Measurements from ENCODE around the gene KCNJ11.
"Not testable (repeated sequence)": the region's sequence is repeated elsewhere in the genome, so short reads cannot be mapped to it uniquely, and the experiment has no call there.

KCNJ11 gene

DNA sequence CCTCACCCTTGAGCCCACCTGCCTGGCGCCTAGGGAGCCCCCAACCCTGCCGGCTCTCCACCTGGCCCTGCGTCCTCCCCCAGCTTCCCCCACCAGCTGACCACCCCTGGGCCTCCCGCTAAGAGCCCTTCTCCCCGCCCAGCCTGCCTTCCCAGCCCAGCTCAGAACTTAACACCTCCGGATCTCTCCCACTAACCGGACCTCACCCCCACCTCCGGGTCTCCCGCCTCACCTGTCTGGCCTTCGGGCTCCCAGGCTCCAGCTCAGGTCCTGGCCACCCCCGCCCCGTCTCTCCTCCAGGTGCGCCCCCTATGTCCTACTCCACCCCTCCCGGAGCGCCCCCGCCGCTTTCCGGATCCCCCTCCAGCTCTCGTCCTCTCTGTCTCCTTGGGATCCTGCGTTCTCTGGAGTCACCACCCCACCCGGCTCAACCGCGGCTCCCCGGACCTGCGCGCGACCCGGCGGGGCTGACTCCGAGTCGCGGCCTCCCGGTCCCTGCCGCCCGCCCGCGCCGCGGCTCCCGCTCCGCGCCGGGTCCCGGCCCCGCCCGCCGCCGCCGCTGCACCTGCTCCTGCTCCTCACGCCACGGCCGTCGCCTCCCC lies at the start of gene KCNJ11:
KCNJ11 (minus strand) TSS at position 51 of the 602 bp plus-strand sequence. CDS start 568 bp downstream, outside the sequence.
- in situ Hi-C loops (cut with HindIII; ENCODE audit: low sequenced_read_pairs): no loop called here

- in situ Hi-C loops (cut with HindIII; ENCODE audit: low sequenced_read_pairs): no loop called here
These were observed 48.9 kb upstream of the KCNJ11 start for GRCh38 chr11:17437366-17437765.

DNA sequence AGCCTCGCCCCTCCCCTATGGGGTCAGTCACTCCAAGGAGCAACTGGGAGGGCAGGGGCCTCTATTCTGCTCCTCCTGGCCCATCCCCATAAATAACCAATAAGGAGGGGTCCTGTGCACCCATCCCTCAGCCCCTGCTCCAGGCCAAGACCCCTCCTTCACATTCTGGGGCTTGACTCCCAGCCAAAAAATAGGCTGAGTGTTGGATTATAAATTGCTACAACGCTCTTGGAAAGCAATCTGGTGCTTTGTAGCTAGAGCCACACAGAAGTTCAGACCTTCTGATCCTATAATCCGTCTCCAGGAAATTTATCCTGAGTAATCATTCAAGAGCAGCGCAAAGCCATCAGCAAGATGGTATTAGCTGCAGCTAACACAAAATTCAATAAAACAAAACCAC lies 45.6 kb upstream of the KCNJ11 start:
- in situ Hi-C loops (cut with HindIII; ENCODE audit: low sequenced_read_pairs): no loop called here

GRCh38 chr11:17432002-17432401 lies 43.5 kb upstream of the KCNJ11 start:
- in situ Hi-C loops (cut with HindIII; ENCODE audit: low sequenced_read_pairs): no loop called here

DNA sequence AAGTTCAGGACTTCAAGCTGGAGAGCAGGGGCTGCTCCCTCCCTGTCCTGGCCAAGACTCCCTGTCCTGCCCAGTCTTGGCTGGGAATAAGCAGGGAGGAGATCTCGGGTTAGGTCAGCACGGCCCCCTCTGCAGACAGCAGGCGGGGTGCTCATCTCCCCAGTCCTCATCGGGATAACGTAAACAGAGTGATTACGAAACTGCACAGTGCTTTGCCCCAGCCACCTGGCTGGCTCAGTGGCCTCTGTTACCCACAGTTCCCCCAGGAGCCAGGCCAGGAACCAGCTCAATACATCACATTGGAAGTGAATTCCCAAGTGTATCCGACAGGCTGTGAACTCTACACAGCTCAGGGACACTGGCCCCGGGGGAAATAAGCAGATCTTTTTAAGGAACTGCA lies 42.7 kb upstream of the KCNJ11 start:
- in situ Hi-C loops (cut with HindIII; ENCODE audit: low sequenced_read_pairs): no loop called here

- in situ Hi-C loops (cut with HindIII; ENCODE audit: low sequenced_read_pairs): no loop called here
These were observed 42.2 kb upstream of the KCNJ11 start for GRCh38 chr11:17430616-17431015.

DNA sequence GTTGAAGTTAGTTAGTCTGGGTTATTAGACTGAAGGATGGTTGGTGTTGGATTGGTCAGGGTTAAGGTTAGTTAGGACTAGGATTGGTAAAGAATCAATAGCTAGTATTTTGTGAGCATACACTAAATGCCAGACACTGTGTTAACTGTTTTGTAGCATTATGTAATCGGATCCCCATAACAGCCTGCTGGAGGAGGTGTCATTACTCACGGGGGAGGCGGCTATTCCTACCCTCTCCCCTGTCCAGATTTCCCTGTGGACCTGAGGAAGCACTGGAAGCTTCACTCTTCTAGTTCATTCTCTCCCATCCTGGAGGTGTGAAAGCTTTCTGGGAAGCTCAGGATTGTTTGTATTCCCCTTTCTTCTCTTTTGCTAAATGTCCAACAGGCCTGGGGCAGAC lies 40.5 kb upstream of the KCNJ11 start:
- in situ Hi-C loops (cut with HindIII; ENCODE audit: low sequenced_read_pairs): no loop called here

DNA sequence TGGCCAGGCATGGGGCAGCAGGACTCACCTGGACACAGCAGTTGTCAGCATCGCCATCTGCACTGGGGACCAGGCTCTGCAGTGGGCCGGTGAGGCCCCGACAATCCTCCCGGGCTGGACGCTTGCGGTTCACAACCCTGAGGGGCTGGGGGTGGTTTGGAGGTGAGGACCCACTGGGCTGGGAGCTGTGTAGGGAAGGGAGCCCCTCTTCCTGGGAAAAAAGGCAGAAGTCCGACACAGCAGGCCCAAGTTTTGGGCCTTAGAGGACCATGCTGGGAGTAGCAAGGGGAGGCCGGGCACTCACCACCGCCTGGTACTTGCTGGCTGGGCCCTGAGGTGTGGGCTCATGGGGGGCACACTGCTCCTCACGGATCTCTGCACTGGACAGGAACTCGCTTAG lies 39.8 kb upstream of the KCNJ11 start:
- in situ Hi-C loops (cut with HindIII; ENCODE audit: low sequenced_read_pairs): no loop called here

DNA sequence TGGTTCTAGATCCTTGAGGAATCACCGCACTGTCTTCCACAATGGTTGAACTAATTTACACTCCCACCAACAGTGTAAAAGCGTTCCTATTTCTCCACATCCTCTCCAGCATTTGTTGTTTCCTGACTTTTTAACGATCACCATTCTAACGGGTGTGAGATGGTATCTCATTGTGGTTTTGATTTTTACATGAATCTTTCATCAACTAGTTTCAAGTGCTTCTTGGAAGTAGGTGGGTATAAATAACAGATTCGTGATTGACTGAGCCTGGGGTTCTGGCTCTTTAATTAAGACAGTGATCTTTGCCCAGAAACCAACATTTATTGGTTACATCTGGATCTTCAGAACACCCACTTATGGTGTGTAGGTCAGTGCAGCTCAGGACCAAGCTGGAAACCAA lies 37.8 kb upstream of the KCNJ11 start:
- in situ Hi-C loops (cut with HindIII; ENCODE audit: low sequenced_read_pairs): not testable (repeated sequence)

- in situ Hi-C loops (cut with HindIII; ENCODE audit: low sequenced_read_pairs): loop anchor here (5.0 kb wide), 1 partner anchor 74 kb away; no protein-coding TSS in a partner anchor
These were observed 35.3 kb upstream of the KCNJ11 start for GRCh38 chr11:17423533-17424310.

DNA sequence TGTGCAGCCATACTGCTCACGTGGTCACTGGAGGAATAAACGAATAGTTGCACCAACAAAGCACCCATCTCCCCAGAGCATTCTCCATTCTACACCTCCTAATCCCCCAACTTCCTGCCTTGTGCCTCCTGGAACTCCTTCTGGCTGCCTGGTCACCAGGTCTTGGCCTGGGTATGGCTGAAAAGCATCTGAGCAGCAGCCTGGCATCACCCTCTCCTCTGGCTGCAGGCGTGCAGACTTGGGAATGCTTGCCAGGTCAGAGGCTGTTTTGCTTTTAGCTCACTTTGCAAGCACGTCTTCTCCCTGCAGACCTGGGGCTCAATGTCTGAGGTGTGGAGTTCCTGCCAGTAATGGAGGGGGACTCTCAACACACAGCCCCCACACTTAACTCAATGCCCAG lies 33.3 kb upstream of the KCNJ11 start:
- in situ Hi-C loops (cut with HindIII; ENCODE audit: low sequenced_read_pairs): loop anchor here (5.0 kb wide), 1 partner anchor 76 kb away; no protein-coding TSS in a partner anchor

DNA sequence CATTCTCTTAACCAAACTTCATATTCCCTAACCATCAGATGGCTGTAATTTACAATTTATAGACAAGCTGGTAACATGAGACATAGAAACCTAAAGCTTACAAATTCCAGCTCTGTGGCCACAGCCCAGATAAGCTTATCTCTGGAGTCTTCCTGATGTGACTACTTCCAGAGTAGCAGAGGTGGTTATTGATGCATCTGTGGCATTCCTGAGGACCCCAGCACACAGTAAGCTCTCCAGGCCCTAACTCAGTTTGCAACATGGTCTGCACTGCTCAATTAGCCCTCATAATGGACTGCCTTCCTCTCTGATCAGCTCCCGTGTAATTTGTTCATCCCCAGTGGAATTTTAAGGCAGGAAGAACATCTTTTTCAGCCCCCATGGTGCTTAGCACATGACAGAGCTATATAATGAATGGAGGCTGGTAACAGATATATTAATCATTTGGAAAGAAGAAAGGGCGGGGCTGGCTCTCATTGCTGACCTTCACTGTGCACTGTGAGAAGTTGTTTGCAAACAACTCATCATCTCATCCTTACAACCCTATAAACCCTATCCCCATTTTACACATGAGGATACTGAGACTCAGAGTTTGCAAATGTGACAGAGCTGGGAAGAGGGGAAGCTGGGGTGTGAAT lies 30.1 kb upstream of the KCNJ11 start:
- in situ Hi-C loops (cut with HindIII; ENCODE audit: low sequenced_read_pairs): no loop called here

DNA sequence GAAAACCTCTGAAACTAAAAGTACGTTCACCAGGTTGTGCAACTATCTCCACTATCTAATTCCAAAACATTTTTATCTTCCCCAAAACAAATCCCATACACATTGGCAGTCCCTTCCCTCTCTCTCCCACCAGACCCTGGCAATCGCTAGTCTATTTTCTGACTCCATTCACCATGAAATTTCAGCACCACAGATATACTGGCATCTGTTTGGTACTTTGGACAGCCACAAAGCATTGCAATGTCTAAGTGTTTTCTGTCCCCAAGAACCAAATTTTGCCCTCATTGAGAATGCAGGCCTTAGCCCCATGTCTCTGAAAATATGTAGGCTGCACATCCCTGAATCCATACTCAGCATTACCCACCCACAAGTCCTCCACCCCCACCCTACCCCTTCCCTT lies 28.0 kb upstream of the KCNJ11 start:
- in situ Hi-C loops (cut with HindIII; ENCODE audit: low sequenced_read_pairs): no loop called here

GRCh38 chr11:17415523-17416104 lies 27.2 kb upstream of the KCNJ11 start:
- in situ Hi-C loops (cut with HindIII; ENCODE audit: low sequenced_read_pairs): no loop called here

DNA sequence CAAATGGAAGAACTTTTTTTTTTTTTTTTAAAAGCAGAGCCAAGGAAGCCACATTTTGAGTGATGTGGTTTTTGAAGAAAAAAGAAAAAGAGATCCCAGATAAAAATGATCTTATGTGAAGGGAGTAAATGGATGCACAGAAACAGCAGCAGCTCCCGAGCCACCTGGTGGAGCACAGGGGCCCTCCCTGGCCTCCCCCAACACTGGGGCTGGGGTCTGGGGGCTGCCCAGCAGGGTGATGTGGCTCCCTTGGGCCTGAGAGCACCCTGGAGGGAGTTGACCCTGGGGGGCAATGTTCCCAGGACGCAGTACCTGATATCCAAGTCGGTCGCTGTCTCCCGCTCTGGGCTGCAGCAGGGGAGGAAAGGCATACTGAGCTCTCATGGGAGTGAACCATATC lies 26.5 kb upstream of the KCNJ11 start:
- in situ Hi-C loops (cut with HindIII; ENCODE audit: low sequenced_read_pairs): no loop called here

- in situ Hi-C loops (cut with HindIII; ENCODE audit: low sequenced_read_pairs): no loop called here
These were observed 25.9 kb upstream of the KCNJ11 start for GRCh38 chr11:17414317-17414737.

DNA sequence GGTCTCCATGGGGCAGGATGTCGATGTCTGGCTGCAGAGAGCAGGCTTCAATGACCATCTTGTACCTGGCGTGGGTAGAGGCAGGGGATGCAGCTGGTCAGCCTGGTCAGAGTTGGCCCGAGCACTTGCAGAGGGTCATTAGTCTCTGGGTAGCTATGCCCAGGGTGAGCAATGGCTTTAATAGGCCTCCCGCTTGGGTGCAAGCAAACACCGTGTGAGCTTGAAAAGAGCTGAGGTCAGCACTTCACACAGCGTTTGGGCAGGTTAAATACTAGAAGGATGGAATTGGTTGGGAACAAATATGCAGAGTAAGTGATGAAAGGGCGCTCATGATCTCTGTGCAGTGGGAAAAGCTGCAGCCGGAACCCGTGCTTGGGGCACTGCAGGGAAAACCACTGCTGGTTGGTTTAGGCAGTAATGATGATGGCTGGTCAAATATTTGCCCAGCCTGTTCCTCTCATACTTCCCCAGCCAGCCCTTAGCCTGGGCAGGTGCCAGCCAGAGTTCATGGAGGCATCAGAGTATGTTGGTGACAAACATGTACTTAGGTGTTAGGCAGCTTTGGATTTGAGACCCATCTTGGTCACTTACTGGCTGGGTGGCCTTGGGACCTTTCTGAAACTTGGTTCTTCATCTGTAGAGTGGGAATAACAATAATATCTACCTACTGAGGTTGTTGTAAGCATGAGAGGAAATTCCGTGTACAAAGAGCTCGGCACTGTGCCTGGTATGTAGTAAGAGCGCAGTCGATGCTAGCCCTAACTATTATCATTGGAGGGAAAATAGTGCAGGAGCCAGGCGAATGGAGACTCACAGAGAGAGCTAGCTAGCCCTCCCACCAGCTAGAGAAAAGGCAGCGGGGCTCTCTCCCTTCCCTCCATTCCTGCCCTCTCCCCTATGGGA lies 25.2 kb upstream of the KCNJ11 start:
- in situ Hi-C loops (cut with HindIII; ENCODE audit: low sequenced_read_pairs): no loop called here

DNA sequence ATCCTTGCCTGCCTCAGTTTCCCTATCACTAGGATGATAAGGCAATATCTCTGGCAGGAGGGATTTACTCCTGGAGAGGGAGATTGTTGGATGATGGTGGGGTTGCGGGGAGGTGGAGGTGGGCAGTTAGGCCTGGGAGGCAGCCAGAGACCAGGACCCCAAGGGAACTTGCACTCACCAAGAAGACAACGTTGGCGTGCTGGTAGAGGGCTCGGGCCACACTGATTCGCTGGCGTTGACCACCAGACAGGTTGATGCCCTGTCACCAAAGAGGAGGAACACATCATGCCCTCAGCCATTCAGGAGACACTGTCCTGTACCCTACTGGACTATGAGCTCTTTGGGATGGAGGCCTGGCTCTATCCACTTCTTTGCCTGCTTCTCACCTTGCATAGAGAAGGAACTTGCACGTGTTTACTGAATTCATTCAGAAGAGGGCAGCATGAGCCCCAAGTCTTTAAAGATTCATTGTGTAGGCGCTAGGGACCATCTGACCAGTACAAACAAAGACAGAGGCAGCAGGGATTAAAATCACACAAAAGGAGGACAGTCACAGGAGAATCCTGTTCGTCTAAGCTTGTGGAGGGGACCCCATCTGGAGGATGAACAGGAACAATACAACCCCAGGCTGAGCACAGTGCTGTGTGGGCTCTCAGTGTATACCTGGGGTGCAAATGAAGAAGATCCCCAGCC lies 24.2 kb upstream of the KCNJ11 start:
- in situ Hi-C loops (cut with HindIII; ENCODE audit: low sequenced_read_pairs): no loop called here

GRCh38 chr11:17411418-17411817 lies 23.0 kb upstream of the KCNJ11 start:
- in situ Hi-C loops (cut with HindIII; ENCODE audit: low sequenced_read_pairs): no loop called here

Data from endothelial cell of hepatic sinusoid (primary cell).